ENCODE results near the gene CCDC38. TPM values are rescaled to one million over a fixed set of nuclear protein-coding genes. Genes with fewer than 3 reads are reported as not detected.

The CCDC38 gene
- total RNA-seq, result not detected

DNA sequence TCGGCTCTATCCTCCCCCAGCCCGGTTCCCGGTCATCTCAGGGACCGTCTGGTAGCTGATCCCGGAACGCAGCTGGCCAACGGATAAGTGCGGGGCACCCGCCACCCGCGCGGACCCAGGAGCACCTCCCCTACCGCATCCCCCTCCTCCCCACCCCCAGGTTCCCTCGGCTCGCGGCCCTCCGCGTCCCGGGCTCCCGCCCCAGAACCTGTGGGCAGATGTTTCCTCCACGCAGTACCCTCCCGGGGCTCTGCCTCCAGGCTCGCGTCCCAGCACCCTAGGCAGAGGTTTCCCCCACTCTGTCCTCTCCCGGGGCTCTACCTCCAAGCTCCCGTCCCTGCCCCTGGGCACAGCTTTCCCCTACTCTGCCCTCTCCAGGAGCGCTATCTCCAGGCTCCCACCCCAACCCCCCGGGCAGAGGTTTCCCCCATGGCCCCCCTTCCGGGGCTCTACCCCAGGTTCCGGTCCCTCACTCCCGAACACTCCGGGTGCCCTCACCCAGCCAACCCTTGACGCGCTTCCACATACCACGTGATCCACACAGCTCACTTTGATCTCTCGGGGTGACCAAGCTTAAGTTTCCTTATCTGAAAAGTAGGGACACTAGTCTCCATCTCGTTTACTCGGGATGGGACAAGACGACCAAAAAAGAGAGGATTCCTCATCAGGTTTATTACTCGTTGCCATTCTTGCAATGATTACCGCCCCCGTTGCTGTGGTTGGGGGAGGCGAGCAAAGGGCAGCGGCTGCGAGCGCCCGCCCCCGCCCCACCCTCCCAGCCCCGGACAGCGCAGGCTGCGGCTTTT, at the start of gene CCDC38:
TSS of gene CCDC38 (minus strand) at position 91 of the 806 bp plus-strand sequence. CDS start 6,105 bp downstream, outside the sequence.
- peak; percentile 89 for DNase-seq
- Mint-ChIP-seq H3K27ac (peak within 1 kb of the TSS; percentile 91), H3K4me3 (peak within 1 kb of the TSS; percentile 94), H3K4me1 (peaks cover 10% of the 10 kb centered on the region), H3K36me3 (ENCODE audit: low read depth) (no peaks in the 10 kb centered on the region), H3K27me3 (peaks cover 8% of the 10 kb centered on the region), H3K9me3 (no peaks in the 10 kb centered on the region)
- ChIA-PET CTCF (interaction anchor here (0.6 to 4.2 kb wide), 9 partner anchors 17 to 355 kb away, joined by 3 to 12 read pairs (median 4); no protein-coding TSS in a partner anchor), POLR2A (interaction anchor here (0.6 kb wide), 1 partner anchor 86 kb away, joined by 3 read pairs; no protein-coding TSS in a partner anchor)

DNA sequence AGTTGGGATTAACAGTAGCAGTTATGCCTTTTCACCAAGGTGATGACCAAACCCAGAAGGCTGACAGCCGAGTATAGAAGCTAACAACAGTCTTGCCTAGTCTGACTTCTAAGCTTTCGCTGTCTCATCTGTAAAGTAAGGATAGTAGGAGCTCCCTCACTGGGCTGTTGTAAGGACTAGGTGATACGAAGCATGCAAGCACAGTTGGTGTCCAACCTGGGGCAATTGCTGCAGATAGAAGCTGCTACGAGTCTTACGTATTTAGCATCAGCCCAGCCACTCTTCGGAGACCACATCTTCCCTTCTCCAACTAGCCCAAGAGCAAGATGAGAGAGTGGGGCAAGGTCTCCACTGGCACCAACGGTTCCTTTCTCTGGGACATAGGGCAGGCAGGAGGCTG, 47.7 kb upstream of the CCDC38 start:
- no peaks in the 10 kb centered on the region for H3K4me1 Mint-ChIP-seq
- no peaks in the 10 kb centered on the region for H3K36me3 Mint-ChIP-seq (ENCODE audit: low read depth)
- no peaks in the 10 kb centered on the region for H3K27me3 Mint-ChIP-seq
- POLR2A ChIA-PET, result no interaction called here
- no peak overlapping the region for H3K27ac Mint-ChIP-seq
- no peak overlapping the region for H3K4me3 Mint-ChIP-seq
- DNase-seq, result no peak
- CTCF ChIA-PET, result interaction anchor here (1.3 to 1.9 kb wide), 2 partner anchors 8 to 46 kb away, joined by 3 to 14 read pairs; no protein-coding TSS in a partner anchor
- H3K9me3 Mint-ChIP-seq, result no peaks in the 10 kb centered on the region

GRCh38 chr12:95989504-95990123, 47.2 kb upstream of the CCDC38 start:
- no peaks in the 10 kb centered on the region for H3K4me1 Mint-ChIP-seq
- no peaks in the 10 kb centered on the region for H3K36me3 Mint-ChIP-seq (ENCODE audit: low read depth)
- no peaks in the 10 kb centered on the region for H3K9me3 Mint-ChIP-seq
- ChIA-PET CTCF (interaction anchor here (1.1 to 1.9 kb wide), 3 partner anchors 9 to 46 kb away, joined by 3 to 14 read pairs (median 4); no protein-coding TSS in a partner anchor), POLR2A (no interaction called here)
- no peak overlapping the region for H3K4me3 Mint-ChIP-seq
- no peak for DNase-seq
- no peaks in the 10 kb centered on the region for H3K27me3 Mint-ChIP-seq
- H3K27ac Mint-ChIP-seq, result no peak overlapping the region

DNA sequence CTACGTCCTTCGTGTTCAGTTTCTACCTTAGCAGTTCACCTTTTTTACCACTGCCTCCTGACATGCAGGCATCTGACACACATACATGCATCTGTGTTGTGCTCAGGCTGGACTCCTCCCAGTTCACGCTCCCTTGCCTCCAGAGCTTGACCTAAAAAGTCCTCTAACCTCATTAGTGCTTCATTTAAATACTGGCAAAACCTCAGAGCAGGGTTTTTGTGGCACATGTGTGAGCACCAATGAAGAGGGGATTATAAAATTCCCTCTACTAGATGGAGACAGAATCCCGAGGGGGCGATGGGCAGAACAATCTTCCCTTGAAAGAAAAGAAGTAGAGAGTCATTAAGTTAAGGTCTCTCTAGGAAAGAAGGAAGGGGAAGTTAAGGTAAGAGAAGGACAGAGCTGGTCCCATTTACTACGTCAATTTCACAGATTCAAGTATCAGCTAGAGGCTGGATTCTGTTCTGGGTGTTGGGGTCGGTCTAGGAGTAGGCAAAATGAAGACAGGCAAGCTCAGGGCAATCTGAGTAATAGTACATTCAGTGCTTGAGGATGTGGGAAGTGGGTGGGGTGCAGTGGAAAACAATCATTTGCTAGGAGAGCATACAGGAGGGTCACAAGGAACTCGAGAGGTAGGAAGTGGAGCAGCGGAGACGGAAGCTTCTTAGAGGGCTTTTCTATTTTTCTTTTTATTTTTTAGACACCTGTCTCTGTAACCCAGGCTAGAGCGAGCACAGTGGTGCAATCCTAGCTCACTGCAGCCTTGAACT, 46.3 kb upstream of the CCDC38 start:
- DNase-seq, result no peak
- Mint-ChIP-seq H3K27me3 (no peaks in the 10 kb centered on the region), H3K4me1 (no peaks in the 10 kb centered on the region), H3K9me3 (no peaks in the 10 kb centered on the region), H3K36me3 (ENCODE audit: low read depth) (no peaks in the 10 kb centered on the region), H3K27ac (no peak overlapping the region), H3K4me3 (no peak overlapping the region)
- ChIA-PET CTCF (interaction anchor here (1.1 to 1.9 kb wide), 3 partner anchors 10 to 45 kb away, joined by 3 to 14 read pairs (median 4); no protein-coding TSS in a partner anchor), POLR2A (no interaction called here)

DNA sequence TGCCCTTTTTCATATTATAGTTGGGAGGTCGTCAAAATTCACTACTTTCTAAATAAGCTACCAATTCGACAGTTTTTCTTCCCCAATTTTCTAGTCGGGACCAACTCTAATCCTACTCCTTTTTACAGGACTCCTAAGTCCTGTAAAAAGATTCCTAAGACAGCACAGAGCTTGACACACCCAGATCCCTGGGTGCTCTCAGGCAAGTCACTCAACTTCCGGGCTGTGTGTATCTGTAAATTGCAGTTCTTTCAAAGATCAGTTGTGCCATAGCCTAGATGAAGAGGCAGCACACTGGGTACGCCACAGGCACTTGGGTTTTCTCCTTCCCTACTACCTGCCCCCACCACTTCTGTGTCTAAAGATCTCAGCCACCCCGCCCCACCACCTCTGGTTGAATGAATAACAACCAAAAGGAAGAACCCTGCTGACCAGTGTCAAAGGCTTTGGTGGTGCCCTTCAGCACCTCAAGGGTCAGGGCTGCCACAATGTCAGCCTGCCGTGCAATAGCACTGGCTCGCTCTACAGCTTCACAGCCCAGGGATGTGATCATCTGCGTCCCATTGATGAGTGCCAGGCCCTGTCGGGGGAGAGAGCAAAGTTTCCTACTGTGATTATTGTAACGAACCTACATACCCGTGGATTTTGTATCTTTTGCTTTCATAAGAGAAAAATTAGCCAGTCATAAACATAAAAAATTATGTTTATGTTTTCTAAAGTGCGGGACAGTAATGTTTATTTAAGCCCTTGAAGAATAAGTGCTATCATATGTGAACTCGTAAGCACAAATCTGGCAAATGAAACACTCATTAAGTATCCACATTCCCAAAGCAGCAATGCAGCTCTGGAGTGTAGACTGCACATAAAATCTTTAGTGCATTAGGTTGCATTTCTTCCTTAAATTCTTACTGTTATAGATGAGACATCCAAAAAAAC, 44.5 kb upstream of the CCDC38 start:
- DNase-seq, result no peak
- CTCF ChIA-PET, result interaction anchor here (0.6 to 1.1 kb wide), 2 partner anchors 12 to 89 kb away, joined by 3 to 4 read pairs; no protein-coding TSS in a partner anchor
- no peaks in the 10 kb centered on the region for H3K9me3 Mint-ChIP-seq

GRCh38 chr12:95984682-95985081, 42.3 kb upstream of the CCDC38 start:
- H3K36me3 Mint-ChIP-seq (ENCODE audit: low read depth), result no peaks in the 10 kb centered on the region
- no peaks in the 10 kb centered on the region for H3K9me3 Mint-ChIP-seq
- no peak overlapping the region for H3K27ac Mint-ChIP-seq
- POLR2A ChIA-PET, result no interaction called here
- no peaks in the 10 kb centered on the region for H3K27me3 Mint-ChIP-seq
- no peak for DNase-seq
- H3K4me3 Mint-ChIP-seq, result no peak overlapping the region
- CTCF ChIA-PET, result interaction anchor here (1.2 kb wide), 1 partner anchor 13 kb away, joined by 4 read pairs; no protein-coding TSS in a partner anchor
- no peaks in the 10 kb centered on the region for H3K4me1 Mint-ChIP-seq

More for the DNA sequence above, 44.5 kb upstream of the CCDC38 start:
- Mint-ChIP-seq H3K4me1 (no peaks in the 10 kb centered on the region), H3K27me3 (no peaks in the 10 kb centered on the region), H3K36me3 (ENCODE audit: low read depth) (no peaks in the 10 kb centered on the region), H3K27ac (no peak overlapping the region), H3K4me3 (no peak overlapping the region)
- POLR2A ChIA-PET, result no interaction called here

GRCh38 chr12:95982602-95983001, 40.2 kb upstream of the CCDC38 start:
- no peaks in the 10 kb centered on the region for H3K9me3 Mint-ChIP-seq
- POLR2A ChIA-PET, result no interaction called here
- H3K27ac Mint-ChIP-seq, result no peak overlapping the region
- H3K36me3 Mint-ChIP-seq (ENCODE audit: low read depth), result no peaks in the 10 kb centered on the region
- H3K4me3 Mint-ChIP-seq, result no peak overlapping the region
- no peak for DNase-seq
- CTCF ChIA-PET, result no interaction called here
- H3K4me1 Mint-ChIP-seq, result no peaks in the 10 kb centered on the region
- H3K27me3 Mint-ChIP-seq, result no peaks in the 10 kb centered on the region

DNA sequence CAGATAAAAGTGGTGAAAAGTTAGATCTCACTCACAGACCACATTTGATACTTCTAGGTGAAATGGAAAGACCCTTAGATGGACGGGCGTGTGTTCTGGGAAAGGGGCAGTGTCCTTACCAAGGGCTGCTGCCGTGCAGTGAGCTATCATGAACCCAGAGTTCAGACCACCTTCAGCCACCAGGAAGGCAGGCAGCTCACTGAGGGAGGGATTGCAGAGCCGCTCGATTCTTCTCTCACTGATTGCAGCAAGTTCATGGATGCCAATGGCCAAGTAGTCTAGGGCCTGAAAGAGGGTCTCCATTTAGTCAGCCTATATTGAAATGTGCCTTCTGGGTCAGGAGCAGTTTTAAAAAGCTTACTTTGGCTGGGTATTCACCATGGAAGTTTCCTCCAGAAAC, 38.0 kb upstream of the CCDC38 start:
- no peaks in the 10 kb centered on the region for H3K27me3 Mint-ChIP-seq
- no peaks in the 10 kb centered on the region for H3K9me3 Mint-ChIP-seq
- no peaks in the 10 kb centered on the region for H3K4me1 Mint-ChIP-seq
- H3K4me3 Mint-ChIP-seq, result no peak overlapping the region
- no peak for DNase-seq
- no peak overlapping the region for H3K27ac Mint-ChIP-seq
- POLR2A ChIA-PET, result no interaction called here
- CTCF ChIA-PET, result interaction anchor here (1.4 kb wide), 1 partner anchor 18 kb away, joined by 3 read pairs; no protein-coding TSS in a partner anchor
- no peaks in the 10 kb centered on the region for H3K36me3 Mint-ChIP-seq (ENCODE audit: low read depth)

- CTCF ChIA-PET, result no interaction called here
Observed at GRCh38 chr12:95978774-95979173, 36.4 kb upstream of the CCDC38 start.

DNA sequence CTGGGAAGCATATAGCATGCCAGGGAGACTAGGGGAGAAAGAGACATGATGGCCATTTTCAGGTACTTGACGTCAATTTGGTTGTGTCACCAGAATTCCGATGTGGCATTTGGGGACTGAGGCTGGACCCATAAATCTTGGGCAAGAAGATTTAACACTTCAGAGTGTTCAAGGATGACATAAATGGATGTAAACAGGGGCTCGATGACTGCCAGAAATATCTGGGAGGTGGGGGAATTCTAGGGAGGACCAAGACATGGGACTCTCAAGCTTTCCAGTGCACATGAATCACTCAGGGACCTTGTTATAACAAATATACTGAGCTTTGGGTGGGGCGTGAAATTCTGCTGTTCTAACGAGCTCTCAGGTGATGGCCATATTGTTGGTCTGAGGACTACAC, 35.9 kb upstream of the CCDC38 start:
- no peaks in the 10 kb centered on the region for H3K9me3 Mint-ChIP-seq
- no peak overlapping the region for H3K27ac Mint-ChIP-seq
- POLR2A ChIA-PET, result no interaction called here
- CTCF ChIA-PET, result no interaction called here
- H3K4me3 Mint-ChIP-seq, result no peak overlapping the region
- no peaks in the 10 kb centered on the region for H3K36me3 Mint-ChIP-seq (ENCODE audit: low read depth)
- H3K27me3 Mint-ChIP-seq, result no peaks in the 10 kb centered on the region
- H3K4me1 Mint-ChIP-seq, result no peaks in the 10 kb centered on the region
- no peak for DNase-seq

More at GRCh38 chr12:95978774-95979173, 36.4 kb upstream of the CCDC38 start:
- H3K27me3 Mint-ChIP-seq, result no peaks in the 10 kb centered on the region
- H3K36me3 Mint-ChIP-seq (ENCODE audit: low read depth), result no peaks in the 10 kb centered on the region
- H3K4me3 Mint-ChIP-seq, result no peak overlapping the region
- no peak overlapping the region for H3K27ac Mint-ChIP-seq
- H3K9me3 Mint-ChIP-seq, result no peaks in the 10 kb centered on the region
- DNase-seq, result no peak
- H3K4me1 Mint-ChIP-seq, result no peaks in the 10 kb centered on the region
- POLR2A ChIA-PET, result no interaction called here

DNA sequence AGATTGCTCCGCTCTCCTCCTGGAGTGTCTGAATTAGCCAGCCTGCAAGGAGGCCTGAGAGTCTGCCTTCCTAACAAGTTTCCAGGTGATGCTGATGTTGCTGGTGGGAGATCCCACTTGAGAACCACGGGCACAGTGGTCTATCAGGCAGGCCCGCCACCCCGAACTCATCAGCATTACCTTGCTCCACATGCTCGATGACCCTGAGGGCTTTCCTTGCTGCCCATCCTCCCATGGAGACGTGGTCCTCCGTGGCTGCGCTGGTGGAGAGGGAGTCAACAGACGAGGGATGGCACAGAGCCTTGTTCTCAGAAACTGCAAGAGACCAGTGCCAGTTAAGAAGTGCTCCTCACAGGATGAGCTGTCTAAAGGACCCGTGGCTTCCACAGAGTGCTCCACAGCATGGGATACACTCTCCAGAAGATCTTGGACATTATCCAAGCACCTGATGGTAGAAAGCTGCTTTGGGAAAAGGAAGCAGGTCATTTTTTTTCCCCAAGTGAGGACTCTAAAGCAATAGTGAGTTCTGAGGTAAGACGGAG, 35.4 kb upstream of the CCDC38 start:
- Mint-ChIP-seq H3K27ac (no peak overlapping the region), H3K36me3 (ENCODE audit: low read depth) (no peaks in the 10 kb centered on the region), H3K4me3 (no peak overlapping the region), H3K27me3 (no peaks in the 10 kb centered on the region), H3K9me3 (no peaks in the 10 kb centered on the region), H3K4me1 (no peaks in the 10 kb centered on the region)
- CTCF ChIA-PET, result no interaction called here
- POLR2A ChIA-PET, result no interaction called here
- no peak for DNase-seq

GRCh38 chr12:95976416-95976832, 34.0 kb upstream of the CCDC38 start:
- Mint-ChIP-seq H3K4me1 (no peaks in the 10 kb centered on the region), H3K4me3 (no peak overlapping the region), H3K36me3 (ENCODE audit: low read depth) (no peaks in the 10 kb centered on the region), H3K27ac (no peak overlapping the region), H3K27me3 (no peaks in the 10 kb centered on the region), H3K9me3 (no peaks in the 10 kb centered on the region)
- no peak for DNase-seq
- ChIA-PET POLR2A (interaction anchor here (0.6 kb wide), 1 partner anchor 1084 kb away, joined by 3 read pairs; no protein-coding TSS in a partner anchor), CTCF (no interaction called here)

All from activated CD4-positive, alpha-beta T cell treated with anti-CD3 and anti-CD28 coated beads, Interleukin-2, amount 10 ng/mL, durations not matched to agents 7 days and 5 days (primary cell).